Thyroid gland (tissue), 4 donors: ENCODE data around the gene DIP2C. TPM values are rescaled to one million over a fixed set of nuclear protein-coding genes. Genes with fewer than 3 reads are reported as not detected.

Source experiments
- DNase-seq, 2 donors: peaks; one replicate each; pipeline ENCODE4 v3.0.0-alpha.2; 2019
- H3K27ac ChIP-seq, 3 donors: fragments of 200-600 bp; sonication (generic); 1 replicate in 2 of 3; 2 replicates in 1 of 3; pipeline ENCODE4 v1.5.1; 2016 to 2019; ENCODE audit warnings: mild to moderate bottlenecking in 1 of 3, moderate library complexity in 1 of 3
- H3K27me3 ChIP-seq: fragments of 200-600 bp; sonication (generic); one replicate; pipeline ENCODE4 v1.5.1; 2019
- H3K36me3 ChIP-seq, 2 donors: fragments of 200-600 bp; sonication (generic); one replicate each; pipeline ENCODE4 v1.5.1; 2016 to 2019
- H3K4me1 ChIP-seq, 2 donors: fragments of 200-600 bp; sonication (generic); one replicate each; pipeline ENCODE4 v1.5.1; 2017 to 2019
- H3K4me3 ChIP-seq, 3 donors: fragments of 200-600 bp; sonication (generic); replicated peaks in 1 of 3; 1 replicate in 2 of 3; 2 replicates in 1 of 3; pipeline ENCODE4 v1.5.1; 2016; ENCODE audit warnings: mild to moderate bottlenecking in 1 of 3
- H3K9me3 ChIP-seq: fragments of 200-600 bp; sonication (generic); one replicate; pipeline ENCODE4 v1.5.1; 2017
- POLR2A ChIP-seq, 2 donors: fragments of 450-650 bp; IDR thresholded peaks; one replicate each; pipeline ENCODE4 v1.6.1; 2017; ENCODE audit warnings: antibody characterized with exemption in 2 of 2, mild to moderate bottlenecking in 2 of 2, moderate library complexity in 1 of 2
- WGBS, 2 donors: methylation state at CpG; one replicate each; pipeline ENCODE4 v1.1.5; 2017; 5-methylcytosine and 5-hydroxymethylcytosine counted together
- intact Hi-C: fragments of 100-400 bp; cut with DNase I; formaldehyde crosslinking; loops from one replicate; pipeline ENCODE4 v1.15.1; 2023
- total RNA-seq, 4 donors: library from RNA; depleted of rRNA; stranded (reverse); fragments of >200 nt; gene quantifications; one replicate each; pipeline ENCODE4 v1.2.3, GENCODE V29; 2016
- TF ChIP-seq, protein P1 (sequence below), 6 experiments: fragments of 200-600 bp in 3 of 6; fragments of 450-650 bp in 3 of 6; sonication (generic) in 3 of 6; IDR thresholded peaks; one replicate each; pipeline ENCODE4 v1.5.1; 2016 to 2019; ENCODE audit warnings: antibody characterized with exemption in 6 of 6, mild to moderate bottlenecking in 2 of 6, inconsistent platforms in 1 of 6, moderate library complexity in 1 of 6

Gene DIP2C
- total RNA-seq, 4 donors from 2014 or later: 11.4 to 14.6 (median 12.3) TPM

DNA sequence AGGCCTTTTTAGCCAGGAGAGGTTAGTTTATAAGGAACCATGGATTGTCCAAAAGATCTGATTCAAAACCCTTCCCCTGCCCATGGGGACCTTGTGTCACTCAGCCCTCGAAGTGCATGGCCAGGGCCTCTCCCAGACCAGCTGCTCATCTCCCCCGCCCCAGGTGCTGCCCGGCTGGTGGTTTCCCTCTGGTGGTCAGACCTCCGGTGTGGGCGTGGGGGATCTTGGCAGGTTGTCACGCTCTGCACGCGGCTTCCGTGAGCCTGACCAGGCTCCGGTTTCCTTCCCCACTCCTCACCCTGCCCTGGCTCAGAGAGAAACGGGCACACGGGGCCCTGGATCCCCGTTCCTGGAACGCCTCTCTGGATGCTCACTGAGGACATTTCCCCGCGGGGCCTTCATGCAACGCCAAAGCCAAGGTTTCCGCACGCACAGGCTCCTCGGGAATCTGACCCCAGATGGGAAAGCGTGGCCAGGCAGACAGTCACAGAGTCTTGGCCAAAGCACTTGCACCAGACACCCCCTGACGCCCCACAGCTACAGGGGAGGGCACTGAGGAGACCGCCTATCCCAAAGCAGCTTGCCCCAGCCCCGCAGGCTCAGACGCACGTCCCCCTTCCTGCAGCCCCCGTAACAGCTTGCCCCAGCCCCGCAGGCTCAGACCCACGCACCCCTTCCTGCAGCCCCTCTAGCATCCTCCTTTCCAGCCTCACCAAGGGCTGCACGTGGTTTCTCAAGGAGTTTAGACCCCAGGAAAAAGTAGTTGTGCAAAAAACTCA lies 7.8 kb upstream of the DIP2C start:
- TF ChIP-seq POLR2A (IDR thresholded peaks at IDR 0.05): no peak
- TF ChIP-seq, protein P1, sequence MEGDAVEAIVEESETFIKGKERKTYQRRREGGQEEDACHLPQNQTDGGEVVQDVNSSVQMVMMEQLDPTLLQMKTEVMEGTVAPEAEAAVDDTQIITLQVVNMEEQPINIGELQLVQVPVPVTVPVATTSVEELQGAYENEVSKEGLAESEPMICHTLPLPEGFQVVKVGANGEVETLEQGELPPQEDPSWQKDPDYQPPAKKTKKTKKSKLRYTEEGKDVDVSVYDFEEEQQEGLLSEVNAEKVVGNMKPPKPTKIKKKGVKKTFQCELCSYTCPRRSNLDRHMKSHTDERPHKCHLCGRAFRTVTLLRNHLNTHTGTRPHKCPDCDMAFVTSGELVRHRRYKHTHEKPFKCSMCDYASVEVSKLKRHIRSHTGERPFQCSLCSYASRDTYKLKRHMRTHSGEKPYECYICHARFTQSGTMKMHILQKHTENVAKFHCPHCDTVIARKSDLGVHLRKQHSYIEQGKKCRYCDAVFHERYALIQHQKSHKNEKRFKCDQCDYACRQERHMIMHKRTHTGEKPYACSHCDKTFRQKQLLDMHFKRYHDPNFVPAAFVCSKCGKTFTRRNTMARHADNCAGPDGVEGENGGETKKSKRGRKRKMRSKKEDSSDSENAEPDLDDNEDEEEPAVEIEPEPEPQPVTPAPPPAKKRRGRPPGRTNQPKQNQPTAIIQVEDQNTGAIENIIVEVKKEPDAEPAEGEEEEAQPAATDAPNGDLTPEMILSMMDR (IDR thresholded peaks at IDR 0.05): no peak
- Histone ChIP-seq H3K9me3 (no peaks in the 10 kb centered on the region), H3K27me3 (no peaks in the 10 kb centered on the region), H3K4me3 (no peak overlapping the region), H3K4me1 (peaks cover 0 to 5% of the 10 kb centered on the region in 2 donors), H3K36me3 (no peaks in the 10 kb centered on the region), H3K27ac (no peak overlapping the region)
- intact Hi-C loops: loop anchor here (10.0 kb wide), 1 partner anchor 238 kb away; the partner anchor contains the start of gene LARP4B
- no peak for DNase-seq
- 66 to 84% methylated on average over 26 to 28 of the region's 30 CpGs for WGBS, 2 donors

DNA sequence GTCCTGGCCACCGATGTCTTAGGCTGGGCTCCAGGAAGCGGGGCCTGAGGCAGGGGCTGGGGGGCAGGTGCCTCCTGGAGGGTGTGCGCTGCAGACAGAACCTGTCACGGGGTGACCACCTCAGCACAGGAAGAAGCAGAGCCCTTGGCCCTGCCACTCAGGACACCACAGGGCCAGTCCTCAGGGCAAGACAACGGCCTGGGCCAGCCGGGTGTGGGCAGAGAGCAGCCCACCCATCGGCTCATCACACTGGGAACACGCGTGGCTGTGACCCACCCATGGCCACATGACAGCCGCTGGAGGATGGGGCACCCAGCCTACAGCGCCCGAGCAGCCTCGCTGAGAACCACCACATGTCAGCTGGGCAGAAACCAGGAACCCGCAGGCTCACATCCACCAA lies 5.9 kb upstream of the DIP2C start:
- Histone ChIP-seq H3K27me3 (no peaks in the 10 kb centered on the region), H3K27ac (no peak overlapping the region), H3K36me3 (no peaks in the 10 kb centered on the region), H3K4me1 (peaks cover 1 to 6% of the 10 kb centered on the region in 2 donors), H3K4me3 (no peak overlapping the region), H3K9me3 (no peaks in the 10 kb centered on the region)
- WGBS, 2 donors: 100% methylated on average over 1 to 7 of the region's 14 CpGs
- TF ChIP-seq, protein P1 (IDR thresholded peaks at IDR 0.05): no peak
- no peak for TF ChIP-seq POLR2A (IDR thresholded peaks at IDR 0.05)
- no peak for DNase-seq
- intact Hi-C loops: loop anchor here (10.0 kb wide), 1 partner anchor 239 kb away; the partner anchor contains the start of gene LARP4B

DNA sequence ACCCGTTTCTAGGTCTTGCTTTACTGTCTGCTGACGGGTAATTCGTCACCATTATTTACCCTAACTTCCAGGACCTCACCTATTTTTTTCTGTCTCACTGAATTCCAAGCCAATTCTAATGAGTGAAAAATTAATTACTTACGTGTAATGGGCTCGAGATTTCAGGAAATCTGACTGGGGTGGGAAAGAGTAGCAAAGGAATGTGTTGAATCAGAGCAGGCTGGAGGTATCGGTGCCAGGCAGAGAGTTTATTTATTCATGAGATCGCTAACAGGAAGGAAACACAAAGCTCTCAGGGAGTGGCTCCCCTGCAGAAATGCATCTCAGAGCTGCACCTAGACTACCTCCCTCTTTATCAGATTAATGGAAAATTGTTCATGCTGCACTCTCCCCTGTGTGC lies 4.0 kb upstream of the DIP2C start:
- intact Hi-C loops: loop anchor here (10.0 kb wide), 1 partner anchor 241 kb away; the partner anchor contains the start of gene LARP4B
- Histone ChIP-seq H3K4me3 (no peak overlapping the region), H3K4me1 (peaks cover 7 to 9% of the 10 kb centered on the region in 2 donors), H3K27me3 (no peaks in the 10 kb centered on the region), H3K9me3 (no peaks in the 10 kb centered on the region), H3K27ac (no peak overlapping the region), H3K36me3 (no peaks in the 10 kb centered on the region)
- DNase-seq: no peak
- 33 to 37% methylated on average over 7 of the region's 7 CpGs for WGBS, 2 donors
- TF ChIP-seq, protein P1 (IDR thresholded peaks at IDR 0.05): no peak
- TF ChIP-seq POLR2A (IDR thresholded peaks at IDR 0.05): no peak

DNA sequence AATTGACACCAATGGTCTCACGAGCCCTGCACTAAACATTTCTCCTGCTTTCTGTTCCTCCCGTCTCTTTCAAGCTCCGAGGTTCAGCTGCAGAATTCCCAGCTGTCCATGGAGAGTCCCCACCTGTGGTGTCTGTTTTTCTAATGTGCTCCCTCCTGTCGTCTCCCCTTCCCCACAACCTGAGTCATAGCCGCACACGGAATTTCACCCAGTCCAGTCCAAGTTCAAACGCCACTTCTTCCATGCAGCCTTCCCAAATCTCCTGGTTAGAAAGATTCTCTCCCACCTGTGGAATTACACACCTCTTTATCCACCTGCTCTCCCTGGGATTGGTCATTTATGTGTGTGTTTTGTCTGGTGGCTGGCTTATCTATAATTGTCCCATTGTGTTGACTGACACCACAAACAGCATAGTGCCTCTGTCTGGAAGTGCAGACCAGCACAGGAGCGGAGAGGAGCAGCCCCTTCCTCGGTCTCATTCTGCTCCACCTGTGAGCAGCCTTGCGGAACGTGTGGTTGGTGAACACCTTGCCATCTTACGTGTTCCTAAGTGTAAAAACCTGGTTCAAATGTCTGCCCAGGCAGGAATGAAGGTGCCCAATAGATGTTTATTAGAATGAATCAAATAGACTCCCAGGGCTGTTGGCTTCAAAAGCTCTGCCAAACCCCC lies 3.3 kb upstream of the DIP2C start:
- no peak for TF ChIP-seq POLR2A (IDR thresholded peaks at IDR 0.05)
- TF ChIP-seq, protein P1 (IDR thresholded peaks at IDR 0.05): no peak
- peaks cover 9 to 12% of the 10 kb centered on the region in 2 donors for H3K4me1 ChIP-seq
- intact Hi-C loops: loop anchor here (10.0 kb wide), 1 partner anchor 242 kb away; the partner anchor contains the start of gene LARP4B

More for the DNA sequence above, 3.3 kb upstream of the DIP2C start:
- WGBS, 2 donors: 84 to 88% methylated on average over 12 of the region's 12 CpGs
- Histone ChIP-seq H3K9me3 (no peaks in the 10 kb centered on the region), H3K36me3 (no peaks in the 10 kb centered on the region), H3K4me3 (no peak overlapping the region), H3K27me3 (no peaks in the 10 kb centered on the region), H3K27ac (no peak overlapping the region)
- DNase-seq: no peak
